Sigmoid colon (tissue), 7 donors: ENCODE data around the gene SLC45A1. TPM values are rescaled to one million over a fixed set of nuclear protein-coding genes. Genes with fewer than 3 reads are reported as not detected.

Experiments
- DNase-seq: peaks from one replicate; pipeline ENCODE4 v3.0.0-alpha.2; 2019
- H3K27ac ChIP-seq, 4 donors: fragments of 200-600 bp; sonication (generic); one replicate each; pipeline ENCODE4 v1.5.1; 2016 to 2019; ENCODE audit warnings: mild to moderate bottlenecking in 1 of 4
- H3K27me3 ChIP-seq, 3 donors: fragments of 200-600 bp; sonication (generic); one replicate each; pipeline ENCODE4 v1.5.1; 2019; ENCODE audit warnings: mild to moderate bottlenecking in 1 of 3
- H3K36me3 ChIP-seq, 4 donors: fragments of 200-600 bp; sonication (generic); one replicate each; pipeline ENCODE4 v1.5.1; 2016 to 2019
- H3K4me1 ChIP-seq, 4 donors: fragments of 200-600 bp; sonication (generic); one replicate each; pipeline ENCODE4 v1.5.1; 2017 to 2019
- H3K4me3 ChIP-seq, 4 donors: fragments of 200-600 bp; sonication (generic); one replicate each; pipeline ENCODE4 v1.5.1; 2017 to 2019; ENCODE audit warnings: mild to moderate bottlenecking in 2 of 4, moderate library complexity in 1 of 4
- H3K9me3 ChIP-seq, 4 donors: fragments of 200-600 bp in 3 of 4; sonication (generic) in 3 of 4; one replicate each; pipeline versions ENCODE4 v1.5.1 to v1.6.1; 2013 to 2019
- CTCF ChIP-seq, 4 experiments: fragments of 450-650 bp in 3 of 4; fragments of 200-600 bp in 1 of 4; IDR thresholded peaks; one replicate each; pipeline ENCODE4 v1.5.1; 2016 to 2019; ENCODE audit warnings: antibody characterized with exemption in 4 of 4, mild to moderate bottlenecking in 3 of 4, moderate library complexity in 2 of 4
- EP300 ChIP-seq, 4 donors: sonication (generic); formaldehyde crosslinking; IDR thresholded peaks; one replicate each; pipeline ENCODE4 v1.6.1; 2017; ENCODE audit warnings: antibody characterized with exemption in 4 of 4
- POLR2A ChIP-seq, 2 donors: fragments of 450-650 bp; IDR thresholded peaks; one replicate each; pipeline ENCODE4 v1.6.1; 2016; ENCODE audit warnings: antibody characterized with exemption in 2 of 2, mild to moderate bottlenecking in 2 of 2, moderate library complexity in 2 of 2
- POLR2AphosphoS5 ChIP-seq, 4 donors: sonication (generic); formaldehyde crosslinking; IDR thresholded peaks; one replicate each; pipeline ENCODE4 v1.6.1; 2017; ENCODE audit warnings: antibody characterized with exemption in 4 of 4
- WGBS, 2 donors: extraction: QIAGEN DNeasy Blood & Tissue Kit; methylation state at CpG; one replicate each; pipeline ENCODE4 v1.1.7; 2013; 5-methylcytosine and 5-hydroxymethylcytosine counted together
- intact Hi-C: fragments of 100-400 bp; cut with DNase I; formaldehyde crosslinking; loops from one replicate; pipeline ENCODE4 v1.15.1; 2023
- polyA plus RNA-seq, 3 donors: library from polyadenylated mRNA; stranded (reverse); fragments of 200-250 nt; gene quantifications; one replicate each; pipeline ENCODE4 v1.2.3, GENCODE V29; 2013
- total RNA-seq, 4 donors: library from RNA; depleted of rRNA; stranded (reverse); fragments of >200 nt; gene quantifications; one replicate each; pipeline ENCODE4 v1.1.0, GENCODE V29; 2016
- donor health status: healthy with polysubstance abuse.
- donor health status: Bipolar disorder and iron deficiency.
- donor health status: healthy.

SLC45A1 gene
- total and polyA plus RNA-seq, 7 donors, result 1.4 to 6.5 (median 3.9) TPM; not detected in 2

DNA sequence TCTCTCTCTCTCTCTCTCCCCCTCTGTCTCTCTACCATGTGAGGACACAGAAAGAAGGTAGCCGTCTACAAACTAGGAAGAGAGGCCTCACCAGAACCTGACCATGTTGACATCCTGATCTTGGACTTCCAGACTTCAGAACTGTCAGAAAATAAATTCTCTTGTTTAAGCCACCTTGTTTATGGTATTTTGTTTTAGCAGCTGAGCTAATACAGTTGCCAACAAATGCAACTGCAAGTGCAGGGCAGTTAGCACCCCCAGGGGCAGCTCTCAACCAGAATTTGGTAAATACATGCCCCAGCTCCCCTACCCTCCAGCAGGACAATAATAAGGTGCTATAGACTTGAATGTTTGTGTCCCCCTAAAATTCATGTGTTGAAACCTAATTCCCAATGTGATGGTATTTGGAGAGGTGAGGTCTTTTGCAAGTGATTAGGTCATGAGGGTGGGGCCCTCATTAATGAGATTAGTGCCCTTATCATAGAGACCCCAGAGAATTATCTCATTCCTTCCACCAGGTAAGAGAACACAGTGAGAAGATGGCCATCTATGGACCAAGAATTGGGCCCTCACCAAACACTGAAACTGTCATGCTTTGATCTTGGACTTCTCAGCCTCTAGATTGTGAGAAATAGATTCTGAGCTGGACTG is 6.7 kb upstream of the SLC45A1 start:
- no peak overlapping the region for H3K4me3 ChIP-seq
- H3K27ac ChIP-seq, result peak overlapping the region in 1 of 4 donors; percentile 44
- intact Hi-C loops, result loop anchor here (5.0 to 10.0 kb wide), 2 partner anchors 74 to 176 kb away; no protein-coding TSS in a partner anchor
- DNase-seq, result no peak
- no peaks in the 10 kb centered on the region for H3K36me3 ChIP-seq
- WGBS, 2 donors, result 91 to 93% methylated on average over 1 of the region's 1 CpG
- no peaks in the 10 kb centered on the region for H3K9me3 ChIP-seq
- TF ChIP-seq CTCF (IDR thresholded peaks at IDR 0.05), result no peak
- no peak for TF ChIP-seq POLR2AphosphoS5 (IDR thresholded peaks at IDR 0.05)
- no peak for TF ChIP-seq EP300 (IDR thresholded peaks at IDR 0.05)
- TF ChIP-seq POLR2A (IDR thresholded peaks at IDR 0.05), result no peak
- H3K4me1 ChIP-seq, result peaks cover 0 to 23% (median 15%) of the 10 kb centered on the region in 4 donors
- H3K27me3 ChIP-seq, result no peaks in the 10 kb centered on the region

DNA sequence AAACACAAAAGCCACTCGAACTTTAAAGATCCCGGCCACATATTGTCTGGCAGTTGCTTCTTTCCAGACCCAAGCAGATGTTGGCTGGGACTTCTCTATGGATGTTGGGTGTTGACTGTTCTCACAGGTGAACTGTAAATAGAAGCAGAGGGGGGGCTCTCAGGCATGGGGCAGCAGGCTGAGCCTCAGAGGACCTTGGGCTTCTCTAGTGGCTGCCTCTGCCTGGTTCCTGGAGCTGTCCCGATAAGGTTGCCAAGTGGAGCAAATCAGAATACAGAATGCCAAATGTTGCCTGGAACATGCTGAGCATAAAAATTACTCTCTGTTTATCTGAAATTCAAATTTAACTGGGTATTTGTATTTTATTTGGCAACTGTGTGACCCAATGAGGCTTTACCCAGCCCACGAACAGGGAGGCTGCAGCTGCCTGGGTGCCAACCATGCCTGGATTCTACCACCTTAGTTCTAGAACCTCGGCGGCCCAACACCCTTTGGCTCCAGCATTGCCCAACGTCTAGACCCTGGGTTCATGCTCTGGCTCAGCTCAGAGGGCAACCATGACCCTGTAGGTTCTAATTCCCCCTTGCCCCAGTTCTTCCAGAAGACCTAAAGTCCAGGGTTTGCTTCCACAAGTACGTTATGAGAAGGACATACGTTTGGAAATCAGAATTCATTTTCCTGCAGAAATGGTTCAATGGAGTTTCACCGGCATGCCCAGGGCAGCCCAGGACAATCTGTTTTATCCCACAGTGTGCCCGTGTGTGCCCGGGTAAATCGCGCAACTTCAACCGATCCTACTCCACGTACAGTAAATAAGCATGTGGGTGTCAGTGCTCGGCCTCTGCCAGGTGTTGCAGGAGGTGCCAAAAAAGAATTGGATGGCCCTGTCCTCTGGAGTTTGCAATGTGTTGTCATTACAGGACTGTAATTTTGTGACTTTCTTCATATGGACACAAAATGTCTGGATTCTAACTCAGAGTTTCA is 5.4 kb upstream of the SLC45A1 start:
- no peak for DNase-seq
- no peak for TF ChIP-seq EP300 (IDR thresholded peaks at IDR 0.05)
- no peak for TF ChIP-seq POLR2AphosphoS5 (IDR thresholded peaks at IDR 0.05)
- TF ChIP-seq POLR2A (IDR thresholded peaks at IDR 0.05), result no peak
- no peak for TF ChIP-seq CTCF (IDR thresholded peaks at IDR 0.05)
- Histone ChIP-seq H3K4me1 (peaks cover 0 to 24% (median 17%) of the 10 kb centered on the region in 4 donors), H3K27me3 (no peaks in the 10 kb centered on the region), H3K4me3 (no peak overlapping the region), H3K27ac (peak overlapping the region in 3 of 4 donors; percentile 43 to 45 (median 44)), H3K9me3 (no peaks in the 10 kb centered on the region), H3K36me3 (no peaks in the 10 kb centered on the region)
- intact Hi-C loops, result loop anchor here (5.0 to 10.0 kb wide), 2 partner anchors 75 to 178 kb away; no protein-coding TSS in a partner anchor
- 84 to 88% methylated on average over 17 of the region's 17 CpGs for WGBS, 2 donors

GRCh38 chr1:8313231-8313630 is 4.7 kb upstream of the SLC45A1 start:
- Histone ChIP-seq H3K27me3 (no peaks in the 10 kb centered on the region), H3K9me3 (no peaks in the 10 kb centered on the region), H3K36me3 (no peaks in the 10 kb centered on the region), H3K4me3 (no peak overlapping the region), H3K4me1 (peaks cover 0 to 30% (median 21%) of the 10 kb centered on the region in 4 donors), H3K27ac (no peak overlapping the region)
- WGBS, 2 donors, result 81 to 85% methylated on average over 6 of the region's 6 CpGs
- no peak for DNase-seq
- intact Hi-C loops, result loop anchor here (5.0 to 10.0 kb wide), 2 partner anchors 76 to 178 kb away; no protein-coding TSS in a partner anchor
- TF ChIP-seq POLR2AphosphoS5 (IDR thresholded peaks at IDR 0.05) (no peak), EP300 (IDR thresholded peaks at IDR 0.05) (no peak), POLR2A (IDR thresholded peaks at IDR 0.05) (no peak), CTCF (IDR thresholded peaks at IDR 0.05) (no peak)

GRCh38 chr1:8314346-8315280 is 3.3 kb upstream of the SLC45A1 start:
- intact Hi-C loops, result loop anchor here (1.0 to 10.0 kb wide), 6 partner anchors 34 to 340 kb away; no protein-coding TSS in a partner anchor
- WGBS, 2 donors, result 42 to 53% methylated on average over 21 of the region's 21 CpGs
- H3K27me3 ChIP-seq, result no peaks in the 10 kb centered on the region
- peaks cover 0 to 36% (median 28%) of the 10 kb centered on the region in 4 donors for H3K4me1 ChIP-seq
- peak overlapping the region in 1 of 4 donors; percentile 11 for H3K27ac ChIP-seq
- no peaks in the 10 kb centered on the region for H3K9me3 ChIP-seq
- peak; percentile 83 to 97 (median 95) for TF ChIP-seq CTCF (IDR thresholded peaks at IDR 0.05)
- TF ChIP-seq EP300 (IDR thresholded peaks at IDR 0.05), result no peak
- TF ChIP-seq POLR2AphosphoS5 (IDR thresholded peaks at IDR 0.05), result no peak
- peak; percentile 92 for DNase-seq
- no peak overlapping the region for H3K4me3 ChIP-seq
- no peaks in the 10 kb centered on the region for H3K36me3 ChIP-seq
